Urothelium cell line (cell line): ENCODE results near the gene RYR2.

Experiments used
- DNase-seq: peaks from one replicate; pipeline ENCODE4 v3.0.0; 2011; ENCODE audit warnings: low spot score, mixed read lengths
- FAIRE-seq: peaks from 2 replicates; lab custom pipeline; 2011; peaks lifted over from hg19 to GRCh38; lab: Jason Lieb, UNC

Gene RYR2

GRCh38 chr1:237610157-237610556 lies 568.2 kb downstream of the RYR2 start:
- FAIRE-seq (no peak), DNase-seq (no peak)

GRCh38 chr1:237613984-237614383 lies 572.0 kb downstream of the RYR2 start:
- FAIRE-seq: no peak
- no peak for DNase-seq

DNA sequence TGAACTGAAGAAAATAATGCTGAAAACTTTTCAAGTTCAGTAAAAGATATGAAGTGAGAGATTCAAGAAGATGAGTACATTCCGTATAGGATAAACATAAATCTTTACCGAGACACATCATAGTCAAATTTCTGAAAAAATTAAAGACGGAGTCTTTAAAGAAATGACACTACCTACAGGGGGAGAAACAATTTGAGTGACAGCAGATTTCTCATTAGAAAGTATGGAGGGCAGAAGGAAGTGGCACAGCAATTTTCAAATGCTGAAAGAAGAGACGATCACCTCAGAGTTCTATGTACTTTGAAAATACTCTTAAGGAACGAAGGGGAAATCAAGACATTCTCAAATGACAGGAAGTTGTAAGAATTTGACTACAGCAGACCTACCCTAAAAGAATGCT lies 577.6 kb downstream of the RYR2 start:
- FAIRE-seq: no peak
- DNase-seq: no peak

- DNase-seq: no peak
- no peak for FAIRE-seq
Measured at GRCh38 chr1:237634922-237635321, 592.9 kb downstream of the RYR2 start.

DNA sequence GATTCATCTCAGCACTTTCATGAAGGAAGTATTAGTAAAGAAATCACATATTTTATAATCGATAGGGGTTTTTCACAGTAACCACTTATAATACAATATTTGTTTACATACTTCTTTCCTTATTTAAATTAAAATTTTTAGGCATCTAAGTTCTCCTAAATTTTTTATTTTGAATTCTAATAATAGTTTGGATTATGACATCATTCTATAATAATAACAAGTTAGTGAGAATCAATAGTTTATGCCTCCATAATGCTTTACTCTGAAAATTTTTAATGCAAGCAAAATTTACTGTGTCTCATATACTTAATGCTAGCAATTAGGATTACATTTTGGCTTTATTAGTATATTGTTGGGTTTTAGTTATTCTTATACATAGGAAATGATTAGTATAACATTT lies 596.6 kb downstream of the RYR2 start:
- FAIRE-seq (no peak), DNase-seq (no peak)

- DNase-seq (no peak), FAIRE-seq (no peak)
Measured at GRCh38 chr1:237640011-237640671, 598.2 kb downstream of the RYR2 start.

GRCh38 chr1:237640966-237641365 lies 599.0 kb downstream of the RYR2 start:
- DNase-seq (no peak), FAIRE-seq (no peak)

- no peak for DNase-seq
- FAIRE-seq: no peak
Measured at GRCh38 chr1:237650809-237651208, 608.8 kb downstream of the RYR2 start.

GRCh38 chr1:237655778-237656177 lies 613.8 kb downstream of the RYR2 start:
- FAIRE-seq (no peak), DNase-seq (no peak)

GRCh38 chr1:237664348-237664747 lies 622.4 kb downstream of the RYR2 start:
- FAIRE-seq (no peak), DNase-seq (no peak)

DNA sequence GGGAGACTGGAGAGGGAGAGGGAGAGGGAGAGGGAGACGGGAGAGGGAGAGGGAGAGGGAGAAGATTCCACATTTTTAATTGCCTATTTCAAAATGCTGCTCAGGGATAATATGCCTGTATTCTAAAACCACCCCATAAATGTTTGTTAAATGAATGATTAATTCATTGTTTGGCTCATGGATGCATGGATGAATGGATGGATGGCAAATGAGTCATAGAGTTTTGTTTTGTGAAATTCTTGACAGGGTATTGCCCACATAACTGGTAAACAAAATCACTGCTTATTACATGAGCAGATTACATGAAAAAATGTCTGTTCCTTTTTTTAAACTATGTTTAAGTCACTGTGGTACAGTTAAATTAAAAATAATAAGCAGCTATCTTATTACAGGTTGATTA lies 628.3 kb downstream of the RYR2 start:
- FAIRE-seq (no peak), DNase-seq (no peak)

GRCh38 chr1:237671262-237671661 lies 629.3 kb downstream of the RYR2 start:
- no peak for FAIRE-seq
- DNase-seq: no peak

GRCh38 chr1:237671935-237672334 lies 630.0 kb downstream of the RYR2 start:
- DNase-seq: no peak
- FAIRE-seq: no peak

- DNase-seq (no peak), FAIRE-seq (no peak)
Measured at GRCh38 chr1:237672748-237673147, 630.8 kb downstream of the RYR2 start.

GRCh38 chr1:237673631-237674030 lies 631.6 kb downstream of the RYR2 start:
- DNase-seq (no peak), FAIRE-seq (no peak)

DNA sequence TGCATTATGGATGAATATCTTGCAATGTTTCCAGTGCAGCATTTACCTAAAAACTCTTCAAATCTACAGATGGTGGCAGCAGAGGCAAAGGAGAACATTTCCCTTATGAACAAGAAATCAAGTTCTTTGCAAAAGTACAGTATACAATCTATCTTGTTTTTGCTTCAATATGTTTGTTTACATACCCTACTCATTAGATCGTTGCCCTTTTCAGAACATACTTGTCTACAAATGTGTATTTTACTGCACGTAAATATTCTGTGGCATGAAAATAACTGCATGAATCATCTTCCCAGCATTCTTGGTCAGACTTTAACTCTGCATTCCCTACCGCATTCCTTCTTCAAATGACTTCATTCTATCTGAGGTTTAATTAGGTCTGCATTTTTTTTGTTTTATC lies 636.0 kb downstream of the RYR2 start:
- DNase-seq (peak; percentile 41), FAIRE-seq (no peak)

GRCh38 chr1:237679687-237680086 lies 637.7 kb downstream of the RYR2 start:
- DNase-seq (no peak), FAIRE-seq (no peak)

DNA sequence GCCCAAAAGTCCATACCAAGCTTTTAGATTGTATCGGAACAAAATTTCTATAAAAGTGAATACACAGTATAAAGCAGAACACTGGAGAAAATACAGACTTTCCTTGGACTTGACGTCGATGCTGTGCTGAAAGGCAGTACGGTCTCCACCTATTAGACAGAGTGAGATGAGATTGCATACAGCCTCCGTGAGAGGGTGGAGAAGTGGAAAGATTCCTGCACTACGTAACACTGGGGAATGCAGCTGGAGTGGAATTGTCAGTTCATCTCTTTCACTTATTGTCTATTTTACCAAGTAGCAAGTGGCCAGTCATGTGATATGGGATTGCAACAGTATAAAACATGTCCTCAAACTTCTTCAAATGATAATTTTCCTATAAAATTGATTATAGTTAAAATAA lies 639.2 kb downstream of the RYR2 start:
- no peak for FAIRE-seq
- DNase-seq: no peak

DNA sequence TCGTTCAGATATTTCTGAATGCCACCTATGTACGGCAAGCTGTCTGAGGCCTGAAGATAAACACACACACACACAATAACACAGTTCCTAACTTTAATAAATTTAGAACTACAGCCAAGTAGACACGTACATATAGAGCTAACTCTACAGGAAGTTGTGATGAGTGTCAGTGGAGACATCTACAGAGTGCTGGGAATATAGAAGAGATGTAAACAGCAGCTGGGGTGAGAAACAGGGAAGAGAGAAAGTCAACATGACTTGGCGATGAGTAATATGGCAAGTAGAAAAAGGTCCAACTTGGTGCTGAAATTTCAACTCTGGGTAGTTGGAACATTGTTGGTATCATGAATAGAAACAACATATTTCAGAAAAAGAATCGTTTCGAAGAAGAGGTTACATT lies 642.3 kb downstream of the RYR2 start:
- DNase-seq (no peak), FAIRE-seq (no peak)

- FAIRE-seq (no peak), DNase-seq (no peak)
Measured at GRCh38 chr1:237685551-237685950, 643.6 kb downstream of the RYR2 start.

DNA sequence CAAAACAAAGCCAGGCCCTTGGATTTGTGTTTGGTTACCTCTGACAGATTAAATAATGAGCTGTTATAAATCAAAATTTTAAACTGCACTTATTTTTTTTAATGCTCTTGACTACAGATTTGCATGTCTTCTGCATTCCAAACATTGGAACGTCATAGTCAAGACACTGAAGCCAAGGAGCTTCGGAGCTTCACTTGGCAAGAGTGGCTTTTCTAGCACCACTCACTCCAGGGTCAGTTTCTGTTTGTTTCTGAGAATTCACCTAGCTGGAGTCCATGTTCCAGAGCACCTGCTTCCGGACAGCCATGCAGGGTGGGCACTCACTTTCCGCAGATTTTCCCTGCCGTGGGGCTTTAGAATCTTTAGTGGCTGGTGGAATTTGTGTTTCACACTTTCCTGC lies 645.8 kb downstream of the RYR2 start:
- DNase-seq: no peak
- no peak for FAIRE-seq

DNA sequence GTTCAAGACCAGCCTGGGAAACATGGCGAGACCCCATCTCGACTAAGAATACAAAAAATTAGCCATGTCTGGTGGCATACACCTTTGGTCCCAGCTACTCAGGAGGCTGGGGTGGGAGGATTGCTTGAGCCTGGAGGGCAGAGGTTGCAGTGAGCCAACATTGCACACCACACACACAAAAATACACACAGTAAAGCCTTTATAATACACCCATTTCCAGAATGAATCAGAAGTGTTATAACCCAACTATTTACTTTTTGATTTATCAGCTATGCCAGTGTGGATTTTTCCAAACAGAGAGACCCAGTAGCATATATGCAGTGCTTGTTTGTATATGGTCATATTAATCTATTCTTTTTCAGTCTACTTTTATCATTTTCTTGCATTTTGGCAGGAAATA lies 648.7 kb downstream of the RYR2 start:
- FAIRE-seq (no peak), DNase-seq (no peak)

DNA sequence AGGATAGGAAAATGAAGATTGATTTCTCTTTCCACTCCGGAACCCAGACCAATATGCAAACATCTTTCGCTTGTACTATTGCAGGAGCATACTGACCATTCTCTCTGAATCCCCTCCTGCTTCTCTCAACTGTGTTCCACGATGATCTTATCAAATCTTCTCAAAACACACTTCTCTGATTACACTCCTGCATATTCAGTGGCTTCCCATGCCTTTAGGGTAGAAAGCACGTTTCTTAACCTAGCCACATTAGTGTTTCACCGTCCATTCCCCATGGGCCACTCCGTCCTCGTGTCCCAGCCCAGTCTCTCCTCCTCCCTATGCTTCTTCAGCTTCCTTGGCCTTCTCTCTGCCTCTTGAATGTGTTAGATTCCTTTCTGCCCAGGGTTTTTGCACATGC lies 650.3 kb downstream of the RYR2 start:
- DNase-seq: no peak

More for the DNA sequence above, 650.3 kb downstream of the RYR2 start:
- FAIRE-seq: no peak
